MCF 10A (cell line): ENCODE data around the gene DRAM1. TPM values are rescaled to one million over a fixed set of nuclear protein-coding genes. Genes with fewer than 3 reads are reported as not detected.
A peak's percentile ranks its signal among the peaks of the same experiment; 100 is the strongest.
"Not testable (repeated sequence)": the region's sequence is repeated elsewhere in the genome, so short reads cannot be mapped to it uniquely, and the experiment has no call there.

Source experiments
- BruUV-seq: library from RNA; stranded (reverse); fragments of 400-500 nt; replicated peaks from 2 replicates; lab custom pipeline; 2021; lab: Mats Ljungman, UMichigan
- CTCF ChIA-PET: fragments of 300-600 bp; sonication (Branson Sonifier 250); formaldehyde crosslinking; extraction: SDS; loops from one replicate; lab custom pipeline; 2021; ENCODE audit warnings: antibody characterized with exemption, inconsistent platforms; lab: Yijun Ruan, JAX
- POLR2A ChIA-PET: fragments of 300-600, 350-650 bp; sonication (Branson Sonifier 250); formaldehyde crosslinking; extraction: SDS; loops from one replicate; lab custom pipeline; 2020; ENCODE audit warnings: antibody characterized with exemption, inconsistent platforms; lab: Yijun Ruan, JAX
- DNase-seq: peaks from one replicate; pipeline ENCODE4 v3.0.0-alpha.2; 2018; ENCODE audit not compliant: unreplicated experiment
- H3K27ac Mint-ChIP-seq: one replicate; pipeline ENCODE4 v1.8.0; 2022; ENCODE audit warnings: mild to moderate bottlenecking, low read depth, mixed read lengths; ENCODE audit not compliant: unreplicated experiment
- H3K27me3 Mint-ChIP-seq: one replicate; pipeline ENCODE4 v1.8.0; 2022; ENCODE audit warnings: mixed read lengths; ENCODE audit not compliant: insufficient read depth, unreplicated experiment
- H3K36me3 Mint-ChIP-seq: one replicate; pipeline ENCODE4 v1.8.0; 2022; ENCODE audit warnings: mild to moderate bottlenecking, moderate library complexity, mixed read lengths; ENCODE audit not compliant: insufficient read depth, unreplicated experiment
- H3K4me1 Mint-ChIP-seq: one replicate; pipeline ENCODE4 v1.8.0; 2022; ENCODE audit warnings: mixed read lengths; ENCODE audit not compliant: insufficient read depth, unreplicated experiment
- H3K4me3 Mint-ChIP-seq: one replicate; pipeline ENCODE4 v1.8.0; 2022; ENCODE audit warnings: mild to moderate bottlenecking, moderate library complexity, mixed read lengths; ENCODE audit not compliant: unreplicated experiment
- H3K9me3 Mint-ChIP-seq: one replicate; pipeline ENCODE4 v1.8.0; 2022; ENCODE audit warnings: mixed read lengths; ENCODE audit not compliant: unreplicated experiment
- intact Hi-C: fragments of 100-400 bp; cut with micrococcal nuclease; formaldehyde crosslinking; loops from 2 replicates; pipeline ENCODE4 v1.14.1; 2022
- total RNA-seq: library from RNA; stranded (reverse); gene quantifications from 2 replicates; pipeline ENCODE4 v1.2.3, GENCODE V29; 2022
- TF ChIP-seq, protein P1 (sequence below): fragments of 200-600 bp; IDR thresholded peaks from one replicate; pipeline ENCODE4 v1.8.0; 2022; ENCODE audit warnings: antibody characterized with exemption, mild to moderate bottlenecking; ENCODE audit not compliant: unreplicated experiment

Gene DRAM1
- total RNA-seq, 1 experiment from 2014 or later, result 8.7 TPM

DNA sequence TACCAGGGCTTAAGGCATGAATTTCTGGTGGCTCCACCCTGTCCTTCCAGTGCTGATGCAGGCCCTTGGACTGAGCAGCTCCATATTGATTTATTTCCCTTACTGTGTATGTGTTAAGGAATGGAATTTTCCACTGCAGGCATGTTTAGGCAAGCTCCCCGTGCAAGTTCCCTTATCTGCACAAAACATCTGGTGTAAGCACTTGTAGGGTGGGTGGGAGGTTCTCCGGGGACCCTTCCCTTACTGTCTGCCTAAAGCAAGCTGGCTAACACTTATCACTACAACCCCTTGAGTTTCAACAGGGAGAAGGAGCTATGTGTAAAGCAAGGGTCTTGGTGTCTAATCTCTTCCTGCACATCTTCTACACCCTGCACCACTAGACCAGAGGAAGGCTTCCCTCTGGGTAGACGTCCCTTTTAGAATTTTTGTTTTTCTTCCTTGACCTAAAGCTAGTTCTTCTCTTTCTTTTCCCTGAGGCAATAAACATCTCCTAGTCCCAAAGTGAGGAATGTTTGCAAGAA lies 22.0 kb upstream of the DRAM1 start:
- BruUV-seq, result no TSS peak
- TF ChIP-seq, protein P1, sequence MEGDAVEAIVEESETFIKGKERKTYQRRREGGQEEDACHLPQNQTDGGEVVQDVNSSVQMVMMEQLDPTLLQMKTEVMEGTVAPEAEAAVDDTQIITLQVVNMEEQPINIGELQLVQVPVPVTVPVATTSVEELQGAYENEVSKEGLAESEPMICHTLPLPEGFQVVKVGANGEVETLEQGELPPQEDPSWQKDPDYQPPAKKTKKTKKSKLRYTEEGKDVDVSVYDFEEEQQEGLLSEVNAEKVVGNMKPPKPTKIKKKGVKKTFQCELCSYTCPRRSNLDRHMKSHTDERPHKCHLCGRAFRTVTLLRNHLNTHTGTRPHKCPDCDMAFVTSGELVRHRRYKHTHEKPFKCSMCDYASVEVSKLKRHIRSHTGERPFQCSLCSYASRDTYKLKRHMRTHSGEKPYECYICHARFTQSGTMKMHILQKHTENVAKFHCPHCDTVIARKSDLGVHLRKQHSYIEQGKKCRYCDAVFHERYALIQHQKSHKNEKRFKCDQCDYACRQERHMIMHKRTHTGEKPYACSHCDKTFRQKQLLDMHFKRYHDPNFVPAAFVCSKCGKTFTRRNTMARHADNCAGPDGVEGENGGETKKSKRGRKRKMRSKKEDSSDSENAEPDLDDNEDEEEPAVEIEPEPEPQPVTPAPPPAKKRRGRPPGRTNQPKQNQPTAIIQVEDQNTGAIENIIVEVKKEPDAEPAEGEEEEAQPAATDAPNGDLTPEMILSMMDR, result no peak
- ChIA-PET CTCF (interaction anchor here (0.5 to 6.5 kb wide), 9 partner anchors 9 to 366 kb away, joined by 3 to 65 read pairs (median 4); no protein-coding TSS in a partner anchor), POLR2A (interaction anchor here (0.6 to 2.5 kb wide), 11 partner anchors 15 to 450 kb away, joined by 3 to 13 read pairs (median 5); partner anchors contain the start of genes DRAM1 and GNPTAB)
- H3K4me1 Mint-ChIP-seq, result peaks cover 26% of the 10 kb centered on the region
- H3K9me3 Mint-ChIP-seq, result no peaks in the 10 kb centered on the region
- H3K27ac Mint-ChIP-seq, result peak overlapping the region; percentile 92
- no peaks in the 10 kb centered on the region for H3K36me3 Mint-ChIP-seq
- no peak for DNase-seq
- no peak overlapping the region for H3K4me3 Mint-ChIP-seq
- no peaks in the 10 kb centered on the region for H3K27me3 Mint-ChIP-seq
- intact Hi-C loops, result no loop called here

DNA sequence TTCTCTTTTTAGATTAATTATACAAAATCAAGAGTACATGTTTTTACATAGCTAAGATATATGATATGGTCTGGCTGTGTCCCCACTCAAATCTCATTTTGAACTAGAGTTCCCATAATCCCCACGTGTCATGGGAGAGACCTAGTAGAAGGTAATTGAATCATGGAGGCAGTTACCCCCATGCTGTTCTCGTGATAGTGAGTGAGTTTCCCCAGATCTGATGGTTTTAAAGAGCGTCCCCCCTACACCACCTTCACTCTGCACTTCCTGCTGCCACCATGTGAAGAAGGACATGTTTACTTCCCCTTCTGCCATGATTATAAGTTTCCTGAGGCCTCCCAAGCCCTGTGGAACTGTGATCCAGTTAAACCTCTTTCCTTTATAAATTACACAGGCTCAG lies 21.4 kb upstream of the DRAM1 start:
- Mint-ChIP-seq H3K9me3 (no peaks in the 10 kb centered on the region), H3K27me3 (no peaks in the 10 kb centered on the region), H3K4me1 (peaks cover 26% of the 10 kb centered on the region), H3K27ac (peak overlapping the region; percentile 92), H3K36me3 (no peaks in the 10 kb centered on the region), H3K4me3 (no peak overlapping the region)
- TF ChIP-seq, protein P1, result no peak
- intact Hi-C loops, result no loop called here
- CTCF ChIA-PET, result interaction anchor here (0.5 to 6.5 kb wide), 7 partner anchors 9 to 366 kb away, joined by 3 to 65 read pairs (median 6); no protein-coding TSS in a partner anchor
- no peak for DNase-seq
- POLR2A ChIA-PET, result interaction anchor here (0.6 to 2.5 kb wide), 8 partner anchors 16 to 904 kb away, joined by 3 to 13 read pairs (median 6); partner anchors contain the start of genes DRAM1 and GNPTAB
- BruUV-seq, result no TSS peak

DNA sequence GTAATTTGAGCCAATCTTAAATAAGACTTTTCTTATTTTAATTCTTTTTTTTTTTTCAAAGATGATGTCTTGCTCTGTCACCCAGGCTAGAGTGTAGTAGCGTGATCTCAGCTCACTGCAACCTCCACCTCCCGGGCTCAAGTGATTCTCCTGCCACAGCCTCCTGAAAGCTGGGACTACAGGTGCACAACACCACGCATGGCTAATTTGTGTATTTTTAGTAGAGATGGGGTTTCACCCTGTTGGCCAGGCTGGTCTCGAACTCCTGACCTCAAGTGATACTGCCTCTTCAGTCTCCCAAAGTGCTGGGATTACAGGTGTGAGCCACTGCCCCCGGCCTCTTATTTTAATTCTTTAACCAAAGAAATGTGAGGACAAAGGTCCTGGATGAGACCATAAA lies 20.8 kb upstream of the DRAM1 start:
- H3K9me3 Mint-ChIP-seq, H3K27me3 Mint-ChIP-seq, DNase-seq, H3K27ac Mint-ChIP-seq, H3K4me3 Mint-ChIP-seq, BruUV-seq, intact Hi-C loops, H3K36me3 Mint-ChIP-seq: not testable (repeated sequence)
- CTCF ChIA-PET, result interaction anchor here (0.7 to 6.5 kb wide), 3 partner anchors 16 to 1478 kb away, joined by 3 to 65 read pairs (median 7); no protein-coding TSS in a partner anchor
- peaks cover 26% of the 10 kb centered on the region for H3K4me1 Mint-ChIP-seq
- POLR2A ChIA-PET, result interaction anchor here (0.9 to 2.5 kb wide), 4 partner anchors 17 to 903 kb away, joined by 3 to 7 read pairs (median 3); partner anchors contain the start of genes GNPTAB and WASHC3

DNA sequence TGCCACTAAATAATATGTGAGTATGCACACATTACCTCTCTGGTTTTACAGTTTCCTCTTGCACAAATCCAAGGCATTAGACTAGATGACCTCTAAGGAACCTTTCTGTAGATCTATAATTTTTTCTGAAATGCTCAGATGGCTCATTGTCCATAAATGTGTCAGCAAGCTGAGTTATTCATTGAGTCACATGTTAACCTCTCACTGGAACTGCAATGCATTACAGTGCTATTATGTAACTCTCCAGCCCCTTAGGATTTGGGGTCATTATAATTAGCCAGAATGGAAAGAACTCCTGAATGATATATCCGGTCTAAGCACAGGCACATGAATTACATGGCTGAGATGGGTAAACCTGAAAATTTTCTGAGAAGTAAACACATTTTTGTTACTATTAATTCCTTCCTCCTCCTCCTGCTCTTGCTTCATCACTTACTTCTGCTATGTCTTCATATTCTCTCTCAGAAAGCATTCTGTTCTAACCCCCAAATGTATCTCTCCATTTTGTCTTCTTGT lies 20.3 kb upstream of the DRAM1 start:
- Mint-ChIP-seq H3K27ac (no peak overlapping the region), H3K4me1 (peaks cover 26% of the 10 kb centered on the region), H3K36me3 (no peaks in the 10 kb centered on the region), H3K27me3 (no peaks in the 10 kb centered on the region), H3K9me3 (no peaks in the 10 kb centered on the region), H3K4me3 (no peak overlapping the region)
- intact Hi-C loops, result no loop called here
- CTCF ChIA-PET, result interaction anchor here (0.6 to 0.7 kb wide), 4 partner anchors 18 to 1479 kb away, joined by 3 to 4 read pairs (median 3); no protein-coding TSS in a partner anchor
- TF ChIP-seq, protein P1, result no peak
- DNase-seq, result peak; percentile 37
- POLR2A ChIA-PET, result interaction anchor here (0.9 to 1.0 kb wide), 3 partner anchors 27 to 902 kb away, joined by 3 read pairs; partner anchors contain the start of genes GNPTAB and WASHC3
- no TSS peak for BruUV-seq
